Kidney glomerular epithelial cell (primary cell): ENCODE results near the gene TMEM181.
"Not testable (repeated sequence)": the region's sequence is repeated elsewhere in the genome, so short reads cannot be mapped to it uniquely, and the experiment has no call there.

Experiments
- DNase-seq: peaks from one replicate; lab custom pipeline; 2025; lab: John Stamatoyannopoulos, UW

Gene TMEM181

DNA sequence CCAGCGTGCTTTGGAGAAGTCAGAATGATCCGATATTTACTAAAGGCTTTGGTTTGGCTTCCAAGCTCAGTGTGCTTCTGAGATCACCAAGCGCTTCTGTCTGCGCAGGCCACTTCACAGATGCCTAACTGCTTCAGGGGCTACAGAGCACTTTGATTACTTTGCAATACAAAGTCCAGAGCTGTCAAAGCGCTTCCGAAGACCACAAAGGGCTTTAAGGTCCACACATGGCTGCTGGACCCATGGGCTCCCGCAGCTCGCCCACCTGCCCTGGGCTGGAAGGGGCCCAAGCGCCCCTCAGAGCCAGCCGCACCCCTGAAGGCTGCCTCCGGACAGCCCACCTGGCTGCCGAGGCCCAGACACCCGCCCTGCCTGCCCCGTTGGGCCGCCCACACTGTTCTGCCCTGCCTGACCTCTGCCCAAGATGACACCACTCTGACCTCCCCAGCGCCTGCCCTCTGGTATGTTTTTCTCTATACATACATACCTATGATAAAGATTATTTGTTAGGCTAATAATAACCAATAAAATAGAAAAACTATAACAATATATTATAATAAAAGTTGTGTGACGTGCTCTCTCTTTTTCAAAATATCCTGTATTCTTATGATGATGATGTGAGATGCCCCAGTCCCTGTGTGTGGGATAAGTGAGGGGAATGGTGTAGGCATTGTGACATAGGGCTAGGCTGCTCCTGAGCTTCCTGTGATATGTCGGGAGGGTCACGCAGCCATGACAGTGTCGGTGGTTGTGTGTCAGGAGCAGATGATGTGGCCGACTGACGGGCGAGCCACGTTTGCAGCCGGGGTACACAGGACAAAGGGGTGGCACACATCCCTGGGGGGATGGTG, 62.0 kb downstream of the TMEM181 start:
- DNase-seq: no peak

- DNase-seq: no peak
These were observed 62.8 kb downstream of the TMEM181 start for GRCh38 chr6:158622545-158623190.

DNA sequence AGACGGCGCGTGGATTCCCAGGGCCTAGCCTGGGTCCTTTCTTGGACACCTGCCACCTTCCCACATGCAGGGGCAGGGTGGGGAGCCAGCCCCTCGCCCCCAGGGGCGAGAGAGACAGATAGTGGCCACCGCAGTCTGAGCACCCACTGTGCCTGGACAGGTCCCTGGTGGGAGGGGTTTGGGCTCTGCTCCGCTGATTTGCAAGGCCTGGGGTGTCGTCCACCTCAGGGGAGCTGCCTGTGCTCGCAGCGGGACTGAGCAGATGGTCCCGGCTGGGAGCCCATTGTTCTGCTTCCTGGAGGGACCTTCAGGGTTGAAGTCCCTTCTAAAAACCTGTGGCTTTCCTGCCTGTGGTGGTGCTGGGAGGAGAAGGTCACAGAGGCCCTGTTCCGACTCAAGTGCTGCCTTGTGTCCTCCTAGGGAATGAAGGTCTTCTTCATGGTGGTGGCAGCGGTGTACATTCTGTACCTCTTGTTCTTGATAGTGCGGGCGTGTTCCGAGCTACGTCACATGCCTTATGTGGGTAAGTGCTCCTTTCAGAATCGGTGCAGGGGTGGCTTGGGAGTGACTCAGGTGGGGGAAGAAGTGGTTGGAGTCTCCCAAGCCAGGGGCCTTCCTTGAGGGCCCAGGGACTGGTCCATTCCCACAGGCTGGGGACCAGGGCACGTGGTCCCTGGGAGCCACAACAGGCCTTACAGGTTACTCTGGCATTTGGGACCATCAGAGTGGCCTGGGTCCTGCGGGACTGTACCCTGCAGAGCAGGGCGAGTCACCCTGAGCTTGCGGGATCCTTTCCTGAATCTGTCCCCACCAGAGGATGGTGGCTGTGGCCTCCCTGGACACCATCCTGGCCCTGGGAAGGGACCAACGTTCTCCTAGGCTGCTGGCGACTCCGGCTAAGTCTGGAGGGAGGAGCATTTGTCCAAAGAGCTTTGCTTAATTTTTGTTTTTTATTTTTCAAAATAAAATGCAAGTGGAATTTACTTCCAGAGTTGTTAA, 65.1 kb downstream of the TMEM181 start:
- DNase-seq: no peak

- no peak for DNase-seq
These were observed 66.0 kb downstream of the TMEM181 start for GRCh38 chr6:158625881-158626305.

GRCh38 chr6:158626360-158627167, 66.7 kb downstream of the TMEM181 start:
- DNase-seq: no peak

- no peak for DNase-seq
These were observed 67.5 kb downstream of the TMEM181 start for GRCh38 chr6:158627168-158627939.

GRCh38 chr6:158627940-158628211, 68.0 kb downstream of the TMEM181 start:
- no peak for DNase-seq

- no peak for DNase-seq
These were observed 68.7 kb downstream of the TMEM181 start for GRCh38 chr6:158628542-158628941.

DNA sequence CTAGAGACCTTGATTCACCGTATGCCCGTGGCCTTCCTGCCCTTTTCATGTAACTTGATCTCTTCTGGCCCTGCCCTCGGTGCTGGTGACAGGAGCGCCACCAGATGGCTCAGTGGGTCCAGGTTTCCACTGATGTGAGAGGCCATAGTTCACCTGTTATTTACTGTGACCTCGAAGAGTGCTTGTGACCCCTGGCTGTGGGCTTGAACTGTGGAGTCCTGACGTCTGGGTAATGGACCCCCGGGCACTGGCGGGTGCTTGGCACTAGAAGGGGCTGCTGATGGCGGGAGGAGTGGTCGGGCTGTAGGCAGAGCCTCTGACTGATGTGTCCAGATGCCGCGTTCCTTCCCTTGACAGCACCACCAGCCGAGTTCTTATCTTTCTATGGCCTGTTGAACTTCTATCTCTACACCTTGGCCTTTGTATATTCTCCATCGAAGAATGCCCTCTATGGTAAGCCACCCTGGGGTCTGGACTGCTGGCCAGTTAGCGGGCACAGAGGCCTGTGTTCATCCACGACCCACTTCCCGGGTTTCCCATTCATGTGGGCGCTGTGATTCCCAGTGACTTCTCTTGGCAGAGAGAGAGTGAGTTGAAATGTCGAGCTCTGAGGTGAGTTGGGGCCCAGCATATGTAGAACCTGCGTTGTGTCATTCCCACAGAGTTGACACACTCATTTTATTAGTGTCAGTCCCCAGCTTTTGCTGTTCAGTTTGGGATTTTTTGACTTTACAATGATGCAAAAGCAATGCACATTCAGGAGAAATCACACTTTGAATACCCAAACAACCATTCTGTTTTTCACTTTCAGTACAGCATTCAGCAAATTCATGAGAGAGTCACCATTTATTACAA, 69.7 kb downstream of the TMEM181 start:
- DNase-seq: no peak

DNA sequence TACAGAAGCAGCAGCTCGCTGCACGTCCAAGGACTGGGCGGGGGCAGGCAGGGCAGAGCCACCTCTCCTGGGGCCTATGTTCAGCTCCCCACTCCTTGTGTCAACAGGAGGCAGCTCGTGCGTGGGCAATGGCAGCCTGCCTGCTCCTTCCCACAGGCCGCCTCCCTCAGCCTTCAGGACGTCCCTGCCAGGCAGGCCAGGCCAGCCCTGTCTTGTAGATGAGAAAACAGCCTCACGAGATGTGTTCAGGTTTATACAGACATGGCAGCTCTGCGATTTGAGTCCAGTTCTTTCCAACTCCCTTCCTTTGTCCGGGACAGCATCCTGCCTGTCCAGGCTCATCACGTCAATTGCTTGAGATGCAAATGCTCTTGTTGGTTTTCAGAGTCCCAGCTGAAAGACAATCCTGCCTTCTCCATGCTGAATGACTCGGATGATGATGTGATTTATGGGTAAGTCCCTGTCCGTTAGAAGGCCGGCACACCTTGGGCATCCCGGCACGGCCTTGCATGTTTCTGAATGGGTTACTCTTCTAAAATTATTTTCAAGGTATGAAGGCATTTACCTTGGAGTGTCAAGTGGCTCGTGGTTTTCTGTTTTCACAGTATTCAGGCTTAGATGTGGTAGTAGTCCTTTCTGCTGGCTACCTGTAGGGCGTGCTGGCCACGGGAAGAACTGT, 71.2 kb downstream of the TMEM181 start:
- no peak for DNase-seq

- peak; percentile 51 for DNase-seq
These were observed 72.0 kb downstream of the TMEM181 start for GRCh38 chr6:158631678-158632537.

DNA sequence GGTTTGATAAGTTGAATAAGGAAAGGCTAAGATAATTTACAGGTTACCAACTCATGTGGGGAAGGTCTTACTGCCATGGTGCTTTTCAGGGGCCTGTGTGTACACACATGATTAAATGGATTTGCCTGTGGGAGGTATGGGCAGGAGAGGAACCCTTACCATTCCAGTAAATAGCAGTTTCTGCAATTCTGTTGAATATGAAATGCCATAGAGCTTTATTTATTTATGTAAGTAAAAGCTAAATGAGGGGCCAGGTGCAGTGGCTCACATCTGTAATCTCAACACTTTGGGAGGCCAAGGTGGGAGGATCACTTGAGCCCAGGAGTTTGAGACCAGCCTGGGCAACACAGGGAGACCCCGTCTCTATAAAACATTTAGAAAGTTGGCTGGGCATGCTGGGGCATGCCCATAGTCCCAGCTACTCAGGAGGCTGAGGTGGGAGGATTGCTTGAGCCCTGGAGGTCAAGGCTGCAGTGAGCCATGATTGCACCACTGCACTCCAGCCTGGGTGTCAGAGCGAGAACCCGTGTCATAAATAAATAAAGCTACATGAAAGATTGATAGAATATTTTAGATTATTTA, 72.7 kb downstream of the TMEM181 start:
- DNase-seq: not testable (repeated sequence)

DNA sequence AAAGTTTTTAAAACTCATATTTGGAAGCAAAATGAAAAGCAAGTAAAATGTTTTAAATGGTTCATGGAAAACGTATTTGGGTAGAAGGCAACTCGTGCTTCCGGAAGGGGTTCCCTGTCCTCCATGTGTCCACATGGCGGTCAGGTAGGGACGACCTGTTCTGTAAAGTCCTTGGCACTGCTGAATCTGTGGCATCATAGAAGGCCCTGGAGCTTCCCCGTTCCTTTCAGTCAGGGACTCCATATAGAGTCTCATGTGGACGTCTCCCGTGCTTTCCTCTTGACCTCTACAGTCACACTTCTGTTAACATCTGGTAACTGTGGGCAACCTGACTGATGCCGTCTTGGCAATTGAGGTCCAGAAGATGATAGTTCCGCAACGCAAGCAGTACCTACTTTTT, 73.2 kb downstream of the TMEM181 start:
- no peak for DNase-seq

DNA sequence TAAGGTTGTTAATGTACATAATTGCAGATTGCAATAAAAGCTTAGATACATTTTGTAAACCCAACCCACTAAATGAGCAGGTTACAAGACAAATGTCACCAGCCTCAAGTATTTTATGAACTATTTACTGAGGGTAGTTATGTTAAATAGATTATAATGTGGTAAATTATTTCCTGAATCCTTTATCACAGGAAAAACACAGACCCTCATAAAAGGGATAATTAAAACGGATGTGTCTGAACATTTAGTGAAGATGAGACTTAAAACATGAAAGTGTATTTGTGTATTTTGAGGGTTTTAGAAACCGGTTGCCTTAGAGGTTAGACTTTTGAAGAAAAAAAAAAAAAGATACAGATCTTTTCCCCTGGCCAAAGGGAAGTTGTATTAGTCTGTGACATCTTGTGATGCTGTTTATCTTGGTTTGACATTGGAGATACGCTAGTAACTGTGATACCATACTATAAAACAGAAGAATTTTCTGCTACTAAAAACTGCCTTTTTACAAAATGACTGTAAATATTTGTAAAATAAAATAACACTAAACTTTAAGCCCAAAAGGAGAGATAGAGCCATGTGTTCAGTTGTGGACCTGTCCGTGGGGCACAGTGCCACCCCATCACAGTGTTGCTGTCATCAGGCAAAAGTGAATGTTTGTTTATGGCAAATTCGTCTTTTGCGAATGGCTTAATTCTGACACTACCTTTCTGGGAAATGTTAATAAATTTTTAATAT, 75.0 kb downstream of the TMEM181 start:
- DNase-seq: no peak

GRCh38 chr6:158635427-158636073, 75.7 kb downstream of the TMEM181 start:
- DNase-seq: no peak

DNA sequence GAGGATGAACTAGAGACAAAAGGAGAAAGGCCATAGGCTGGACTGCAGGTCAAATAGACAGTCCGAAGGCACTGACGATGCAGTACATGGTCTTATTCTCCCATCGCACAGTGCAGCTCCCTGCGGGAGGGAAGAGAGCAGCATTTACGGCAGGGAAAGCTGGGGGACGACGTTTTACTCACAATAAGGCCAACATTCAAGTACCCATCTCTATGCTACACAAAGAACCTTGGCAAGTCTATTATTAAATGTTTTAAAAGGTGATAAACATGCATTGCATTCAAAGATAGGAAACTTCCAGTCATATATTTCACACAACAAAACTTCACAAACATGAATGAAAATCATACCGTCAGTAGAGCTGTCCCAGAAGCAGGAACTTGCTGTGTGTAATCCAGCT, 76.9 kb downstream of the TMEM181 start:
- DNase-seq: no peak
